OCI-LY3 (cell line): Measurements from ENCODE around the gene CBLL2.
"Not testable (repeated sequence)": the region's sequence is repeated elsewhere in the genome, so short reads cannot be mapped to it uniquely, and the experiment has no call there.

Experiments
- H2AFZ ChIP-seq: fragments of 200-600, 300-600 bp; shearing (Covaris generic); 2 replicates; pipeline ENCODE4 v1.6.0; 2014; ENCODE audit warnings: antibody characterized with exemption, low read depth, low read length
- H3K27ac ChIP-seq: fragments of 200-600, 300-600 bp; sonication (generic); 2 replicates; pipeline ENCODE4 v1.5.1; 2014; ENCODE audit warnings: mild to moderate bottlenecking, low read length, moderate library complexity, mixed read lengths
- H3K27me3 ChIP-seq: fragments of 200-600, 300-600 bp; sonication (generic); 2 replicates; pipeline ENCODE4 v1.6.1; 2014; ENCODE audit warnings: low read depth, low read length, mixed read lengths
- H3K36me3 ChIP-seq: fragments of 200-600, 300-600 bp; sonication (generic); replicated peaks from 2 replicates; pipeline ENCODE3; 2014; ENCODE audit warnings: low read depth, low read length, mixed read lengths
- H3K4me1 ChIP-seq: fragments of 300-600, 200-600 bp; sonication (generic); 2 replicates; pipeline ENCODE4 v1.6.1; 2014; ENCODE audit warnings: low read length, mixed read lengths
- H3K4me2 ChIP-seq: fragments of 200-600, 300-600 bp; sonication (generic); 2 replicates; pipeline ENCODE4 v1.6.1; 2014; ENCODE audit warnings: low read length, mixed read lengths
- H3K4me3 ChIP-seq: fragments of 300-600, 200-600 bp; sonication (generic); 2 replicates; pipeline ENCODE4 v1.5.1; 2014; ENCODE audit warnings: antibody characterized with exemption, mild to moderate bottlenecking, low read length, moderate library complexity
- H3K79me2 ChIP-seq: fragments of 300-600, 200-600 bp; shearing (Covaris generic); 2 replicates; pipeline ENCODE4 v1.6.1; 2014; ENCODE audit warnings: mild to moderate bottlenecking, low read length, mixed read lengths
- H3K9ac ChIP-seq: fragments of 300-600, 200-600 bp; shearing (Covaris generic); 2 replicates; pipeline ENCODE4 v1.6.0; 2014; ENCODE audit warnings: mild to moderate bottlenecking, low read length, moderate library complexity
- H3K9me3 ChIP-seq: fragments of 200-600, 300-600 bp; shearing (Covaris generic); 2 replicates; pipeline ENCODE4 v1.6.1; 2014; ENCODE audit warnings: low read length, mixed read lengths; ENCODE audit not compliant: insufficient read depth
- H4K20me1 ChIP-seq: fragments of 200-600, 300-600 bp; sonication (generic); 2 replicates; pipeline ENCODE4 v1.6.1; 2016; ENCODE audit warnings: low read length, mixed read lengths; ENCODE audit not compliant: insufficient read depth
- CTCF ChIP-seq: fragments of 200-600, 300-600 bp; sonication (generic); IDR thresholded peaks from 2 replicates; pipeline ENCODE4 v1.5.1; 2014; ENCODE audit warnings: antibody characterized with exemption, low read length, low read depth
- EZH2phosphoT487 ChIP-seq: fragments of 200-600 bp; shearing (Covaris generic); IDR thresholded peaks from 2 replicates; pipeline ENCODE4 v1.6.1; 2018; ENCODE audit warnings: antibody characterized with exemption, mixed run types, low read depth

The CBLL2 gene

GRCh38 chrX:22273714-22274317 is 1.1 kb downstream of the CBLL2 start:
- Histone ChIP-seq H3K27me3 (no peaks in the 10 kb centered on the region), H3K36me3 (no peaks in the 10 kb centered on the region), H3K4me2 (no peak overlapping the region), H3K4me3 (no peak overlapping the region), H3K9me3 (no peaks in the 10 kb centered on the region), H3K4me1 (no peaks in the 10 kb centered on the region), H3K79me2 (no peaks in the 10 kb centered on the region), H2AFZ (no peak overlapping the region), H4K20me1 (no peaks in the 10 kb centered on the region), H3K9ac (no peak overlapping the region), H3K27ac (no peak overlapping the region)
- TF ChIP-seq EZH2phosphoT487, result no peak
- TF ChIP-seq CTCF, result no peak

- no peaks in the 10 kb centered on the region for H3K79me2 ChIP-seq
- H2AFZ ChIP-seq, result no peak overlapping the region
- no peak overlapping the region for H3K27ac ChIP-seq
- no peak overlapping the region for H3K4me2 ChIP-seq
- H3K9me3 ChIP-seq, result no peaks in the 10 kb centered on the region
- TF ChIP-seq EZH2phosphoT487 (no peak), CTCF (no peak)
- H3K4me3 ChIP-seq, result no peak overlapping the region
- no peak overlapping the region for H3K9ac ChIP-seq
- H3K36me3 ChIP-seq, result no peaks in the 10 kb centered on the region
- no peaks in the 10 kb centered on the region for H4K20me1 ChIP-seq
- no peaks in the 10 kb centered on the region for H3K27me3 ChIP-seq
- no peaks in the 10 kb centered on the region for H3K4me1 ChIP-seq
These were observed 4.1 kb downstream of the CBLL2 start for GRCh38 chrX:22276781-22277180.

GRCh38 chrX:22278375-22278774 is 5.7 kb downstream of the CBLL2 start:
- Histone ChIP-seq H3K4me2 (no peak overlapping the region), H3K27ac (no peak overlapping the region), H2AFZ (no peak overlapping the region), H3K79me2 (no peaks in the 10 kb centered on the region), H3K27me3 (no peaks in the 10 kb centered on the region), H3K4me1 (no peaks in the 10 kb centered on the region), H3K9me3 (no peaks in the 10 kb centered on the region), H3K9ac (no peak overlapping the region), H4K20me1 (no peaks in the 10 kb centered on the region), H3K36me3 (no peaks in the 10 kb centered on the region), H3K4me3 (no peak overlapping the region)
- TF ChIP-seq EZH2phosphoT487 (no peak), CTCF (no peak; the same call in 1 of the 2 replicates)

GRCh38 chrX:22289209-22289608 is 16.5 kb downstream of the CBLL2 start:
- not testable (repeated sequence) for H3K4me1 ChIP-seq, H4K20me1 ChIP-seq, H3K36me3 ChIP-seq, H3K9ac ChIP-seq, H3K27ac ChIP-seq, H3K79me2 ChIP-seq, H2AFZ ChIP-seq, H3K4me2 ChIP-seq, H3K9me3 ChIP-seq, H3K27me3 ChIP-seq, H3K4me3 ChIP-seq

- Histone ChIP-seq H4K20me1 (no peaks in the 10 kb centered on the region), H3K79me2 (no peaks in the 10 kb centered on the region), H3K4me2 (no peak overlapping the region), H3K9me3 (no peaks in the 10 kb centered on the region), H3K27me3 (no peaks in the 10 kb centered on the region), H3K27ac (no peak overlapping the region), H3K4me1 (peaks cover 12% of the 10 kb centered on the region), H3K4me3 (no peak overlapping the region), H2AFZ (no peak overlapping the region), H3K9ac (no peak overlapping the region), H3K36me3 (no peaks in the 10 kb centered on the region)
- no peak for TF ChIP-seq CTCF
- TF ChIP-seq EZH2phosphoT487, result no peak
These were observed 24.2 kb downstream of the CBLL2 start for GRCh38 chrX:22296871-22297270.
